Suprapubic skin (tissue), 4 donors: ENCODE data around the gene LCAT.
"Not testable (repeated sequence)": the region's sequence is repeated elsewhere in the genome, so short reads cannot be mapped to it uniquely, and the experiment has no call there.

Experiments used
- CTCF ChIP-seq, 2 donors: fragments of 200-600 bp in 1 of 2; fragments of 450-650 bp in 1 of 2; sonication (generic) in 1 of 2; IDR thresholded peaks; one replicate each; pipeline ENCODE4 v1.5.1; 2016 to 2019; ENCODE audit warnings: antibody characterized with exemption in 2 of 2, mild to moderate bottlenecking in 1 of 2, moderate library complexity in 1 of 2
- EP300 ChIP-seq: sonication (generic); formaldehyde crosslinking; IDR thresholded peaks from one replicate; pipeline ENCODE4 v1.6.1; 2017; ENCODE audit warnings: antibody characterized with exemption
- POLR2A ChIP-seq, 2 donors: fragments of 450-650 bp; IDR thresholded peaks; one replicate each; pipeline ENCODE4 v1.6.1; 2017; ENCODE audit warnings: antibody characterized with exemption in 2 of 2, mild to moderate bottlenecking in 2 of 2, moderate library complexity in 2 of 2
- POLR2AphosphoS5 ChIP-seq, 3 donors: sonication (generic); formaldehyde crosslinking; IDR thresholded peaks; one replicate each; pipeline ENCODE4 v1.6.1; 2017; ENCODE audit warnings: antibody characterized with exemption in 3 of 3

- TF ChIP-seq CTCF (IDR thresholded peaks at IDR 0.05); POLR2A (IDR thresholded peaks at IDR 0.05); EP300; POLR2AphosphoS5 (IDR thresholded peaks at IDR 0.05): not testable (repeated sequence)
These were observed 28.4 kb upstream of the LCAT start for GRCh38 chr16:67972285-67972684.
